Natural killer cell (primary cell): Measurements from ENCODE around the gene ARHGAP12. TPM values are rescaled to one million over a fixed set of nuclear protein-coding genes. Genes with fewer than 3 reads are reported as not detected.
A peak's percentile ranks its signal among the peaks of the same experiment; 100 is the strongest.

ENCODE experiments used
- ATAC-seq, 3 donors: fragments of 150-1000 bp in 2 of 3; fragments of 200-7000 bp in 1 of 3; cut with Tn5 transposase; 1 replicate in 1 of 3; 2 replicates in 2 of 3; pipeline ENCODE4 v1.10.0; 2021; ENCODE audit warnings: mild to moderate bottlenecking in 2 of 3, moderate library complexity in 2 of 3
- DNase-seq, 2 donors: peaks; one replicate each; pipeline versions ENCODE4 v3.0.0 to v3.0.0-alpha.2; 2013 to 2021; ENCODE audit warnings: mixed read lengths in 1 of 2
- H3K27ac ChIP-seq: one replicate; pipeline ENCODE4 v1.5.1; 2013; ENCODE audit warnings: mild to moderate bottlenecking, low read length
- H3K27me3 ChIP-seq: one replicate; pipeline ENCODE4 v1.6.1; 2013; ENCODE audit warnings: low read length; ENCODE audit not compliant: control insufficient read depth, insufficient read depth
- H3K36me3 ChIP-seq: one replicate; pipeline ENCODE4 v1.6.1; 2013; ENCODE audit warnings: low read length; ENCODE audit not compliant: control insufficient read depth, insufficient read depth
- H3K4me1 ChIP-seq: one replicate; pipeline ENCODE4 v1.6.1; 2013; ENCODE audit warnings: low read length; ENCODE audit not compliant: control insufficient read depth, insufficient read depth
- H3K4me3 ChIP-seq: one replicate; pipeline ENCODE4 v1.5.1; 2013; ENCODE audit warnings: low read length
- H3K9me3 ChIP-seq: one replicate; pipeline ENCODE4 v1.6.1; 2013; ENCODE audit warnings: low read length; ENCODE audit not compliant: control insufficient read depth, insufficient read depth
- H3K27ac Mint-ChIP-seq, 2 donors: one replicate each; pipeline ENCODE4 v1.8.0; 2022; ENCODE audit warnings: mild to moderate bottlenecking in 2 of 2, mixed read lengths in 2 of 2, moderate library complexity in 1 of 2
- H3K27me3 Mint-ChIP-seq, 2 donors: one replicate each; pipeline ENCODE4 v1.8.0; 2022; ENCODE audit warnings: low read depth in 2 of 2, mixed read lengths in 2 of 2
- H3K36me3 Mint-ChIP-seq: one replicate; pipeline ENCODE4 v1.8.0; 2022; ENCODE audit warnings: mixed read lengths
- H3K4me1 Mint-ChIP-seq, 2 donors: one replicate each; pipeline ENCODE4 v1.8.0; 2022; ENCODE audit warnings: mixed read lengths in 2 of 2
- H3K4me3 Mint-ChIP-seq: one replicate; pipeline ENCODE4 v1.8.0; 2022; ENCODE audit warnings: mild to moderate bottlenecking, moderate library complexity, mixed read lengths
- H3K9me3 Mint-ChIP-seq, 2 donors: one replicate each; pipeline ENCODE4 v1.8.0; 2022; ENCODE audit warnings: mixed read lengths in 2 of 2
- CTCF ChIP-seq: fragments of 200-600 bp; IDR thresholded peaks from one replicate; pipeline ENCODE4 v1.8.0; 2022; ENCODE audit warnings: antibody characterized with exemption
- WGBS: methylation state at CpG from one replicate; pipeline ENCODE4 v1.1.7; 2013; ENCODE audit warnings: missing lambda C conversion rate; ENCODE audit not compliant: insufficient coverage; 5-methylcytosine and 5-hydroxymethylcytosine counted together
- intact Hi-C: fragments of 100-400 bp; cut with micrococcal nuclease; formaldehyde crosslinking; loops from one replicate; pipeline ENCODE4 v1.14.2; 2022
- total RNA-seq, 4 donors: library from RNA; stranded (reverse); fragments of 120-200 nt in 1 of 4; gene quantifications; one replicate each; pipeline versions ENCODE4 v1.2.3 to v1.2.4, GENCODE V29; 2013 to 2022

ARHGAP12 gene
- total RNA-seq, 3 donors from 2014 or later (not counting 1 experiment from before 2014, with no cell fraction given) = 35.1 to 40.2 (median 40.2) TPM

GRCh38 chr10:31799181-31799580 is 129.4 kb downstream of the ARHGAP12 start:
- H3K4me1 ChIP-seq = no peaks in the 10 kb centered on the region
- no peak for ATAC-seq
- no peaks in the 10 kb centered on the region for H3K9me3 Mint-ChIP-seq
- H3K36me3 Mint-ChIP-seq = no peaks in the 10 kb centered on the region
- peak overlapping the region in 1 of 2 donors; percentile 5 for H3K27ac Mint-ChIP-seq
- no peak overlapping the region for H3K4me3 ChIP-seq
- H3K4me1 Mint-ChIP-seq = no peaks in the 10 kb centered on the region
- H3K4me3 Mint-ChIP-seq = no peak overlapping the region
- intact Hi-C loops = no loop called here
- H3K27me3 ChIP-seq = no peaks in the 10 kb centered on the region
- no peak for DNase-seq
- WGBS = 96% methylated on average over 2 of the region's 2 CpGs
- no peak overlapping the region for H3K27ac ChIP-seq
- no peaks in the 10 kb centered on the region for H3K9me3 ChIP-seq
- no peaks in the 10 kb centered on the region for H3K27me3 Mint-ChIP-seq
- TF ChIP-seq CTCF = no peak
- H3K36me3 ChIP-seq = peaks cover 2% of the 10 kb centered on the region

- peaks cover 11 to 18% of the 10 kb centered on the region in 2 donors for H3K27me3 Mint-ChIP-seq
- intact Hi-C loops = no loop called here
Measured at GRCh38 chr10:31792745-31793144, 135.9 kb downstream of the ARHGAP12 start.

GRCh38 chr10:31789555-31789954 is 139.1 kb downstream of the ARHGAP12 start:
- Histone ChIP-seq H3K4me1 (peaks cover 3% of the 10 kb centered on the region), H3K27ac (no peak overlapping the region), H3K27me3 (peaks cover 3% of the 10 kb centered on the region), H3K4me3 (no peak overlapping the region), H3K36me3 (no peaks in the 10 kb centered on the region), H3K9me3 (no peaks in the 10 kb centered on the region)
- peak in 1 of 2 donors; percentile 63 for DNase-seq
- H3K36me3 Mint-ChIP-seq = no peaks in the 10 kb centered on the region
- H3K27me3 Mint-ChIP-seq = peaks cover 11 to 18% of the 10 kb centered on the region in 2 donors
- 0% methylated on average over 1 of the region's 1 CpG for WGBS
- H3K4me3 Mint-ChIP-seq = no peak overlapping the region
- peaks cover 0 to 4% of the 10 kb centered on the region in 2 donors for H3K4me1 Mint-ChIP-seq
- no peaks in the 10 kb centered on the region for H3K9me3 Mint-ChIP-seq
- peak; percentile 77 to 93 (median 92) for ATAC-seq
- intact Hi-C loops = no loop called here
- H3K27ac Mint-ChIP-seq = peak overlapping the region in 1 of 2 donors; percentile 21
- TF ChIP-seq CTCF = no peak

More at GRCh38 chr10:31792745-31793144, 135.9 kb downstream of the ARHGAP12 start:
- Histone ChIP-seq H3K4me1 (peaks cover 3% of the 10 kb centered on the region), H3K4me3 (no peak overlapping the region), H3K36me3 (no peaks in the 10 kb centered on the region), H3K27me3 (peaks cover 3% of the 10 kb centered on the region), H3K27ac (no peak overlapping the region), H3K9me3 (no peaks in the 10 kb centered on the region)
- Mint-ChIP-seq H3K4me3 (no peak overlapping the region), H3K27ac (no peak overlapping the region), H3K9me3 (no peaks in the 10 kb centered on the region), H3K4me1 (peaks cover 0 to 4% of the 10 kb centered on the region in 2 donors), H3K36me3 (no peaks in the 10 kb centered on the region)
- TF ChIP-seq CTCF = no peak
- WGBS = no CpG with 5 or more reads among the region's 1 CpG
- ATAC-seq (no peak), DNase-seq (no peak)

GRCh38 chr10:31782701-31783100 is 145.9 kb downstream of the ARHGAP12 start:
- no peaks in the 10 kb centered on the region for H3K9me3 Mint-ChIP-seq
- intact Hi-C loops = no loop called here

More at GRCh38 chr10:31782701-31783100, 145.9 kb downstream of the ARHGAP12 start:
- no peak overlapping the region for H3K27ac Mint-ChIP-seq
- no peaks in the 10 kb centered on the region for H3K36me3 ChIP-seq
- no peak overlapping the region for H3K27ac ChIP-seq
- no peaks in the 10 kb centered on the region for H3K9me3 ChIP-seq
- H3K27me3 ChIP-seq = no peaks in the 10 kb centered on the region
- H3K4me3 Mint-ChIP-seq = no peak overlapping the region
- TF ChIP-seq CTCF = no peak
- no peaks in the 10 kb centered on the region for H3K4me1 Mint-ChIP-seq
- no peak for DNase-seq
- no peaks in the 10 kb centered on the region for H3K27me3 Mint-ChIP-seq
- ATAC-seq = no peak
- H3K4me1 ChIP-seq = no peaks in the 10 kb centered on the region
- WGBS = 52% methylated on average over 2 of the region's 2 CpGs
- H3K36me3 Mint-ChIP-seq = no peaks in the 10 kb centered on the region
- H3K4me3 ChIP-seq = no peak overlapping the region
